ENCODE data around the gene ZRSR2. TPM values are rescaled to one million over a fixed set of nuclear protein-coding genes. Genes with fewer than 3 reads are reported as not detected.
"Not testable (repeated sequence)": the region's sequence is repeated elsewhere in the genome, so short reads cannot be mapped to it uniquely, and the experiment has no call there.

The ZRSR2 gene
- total and polyA plus RNA-seq, 9 donors = 5.5 to 15.3 (median 11.1) TPM

- peaks cover 31% of the 10 kb centered on the region for H3K36me3 ChIP-seq (ENCODE audit: control insufficient read depth, insufficient read depth, low read length)
- no peaks in the 10 kb centered on the region for H3K4me1 ChIP-seq (ENCODE audit: control insufficient read depth, insufficient read depth, low read length)
- peak overlapping the region; percentile 13 for H3K27ac ChIP-seq (ENCODE audit: low read length)
- H3K4me3 ChIP-seq (ENCODE audit: low read length) = no peak overlapping the region
- DNase-seq = peak; percentile 17
- WGBS (ENCODE audit: insufficient coverage) = 59% methylated on average over 9 of the region's 14 CpGs
- H3K27me3 ChIP-seq (ENCODE audit: control insufficient read depth, insufficient read depth, low read length) = no peaks in the 10 kb centered on the region
- H3K9me3 ChIP-seq (replicated peaks; ENCODE audit: control insufficient read depth, low read depth, low read length) = no peaks in the 10 kb centered on the region
Observed at GRCh38 chrX:15820106-15821073, 30.1 kb downstream of the ZRSR2 start.

- Histone ChIP-seq H3K27me3 (ENCODE audit: control insufficient read depth, insufficient read depth, low read length) (no peaks in the 10 kb centered on the region), H3K4me3 (ENCODE audit: low read length) (no peak overlapping the region), H3K36me3 (ENCODE audit: control insufficient read depth, insufficient read depth, low read length) (peaks cover 25% of the 10 kb centered on the region), H3K27ac (ENCODE audit: low read length) (no peak overlapping the region), H3K4me1 (ENCODE audit: control insufficient read depth, insufficient read depth, low read length) (no peaks in the 10 kb centered on the region), H3K9me3 (replicated peaks; ENCODE audit: control insufficient read depth, low read depth, low read length) (no peaks in the 10 kb centered on the region)
- no peak for DNase-seq
- 93% methylated on average over 14 of the region's 23 CpGs for WGBS (ENCODE audit: insufficient coverage)
Observed at GRCh38 chrX:15822922-15823321, 32.6 kb downstream of the ZRSR2 start.

- H3K4me1 ChIP-seq (ENCODE audit: control insufficient read depth, insufficient read depth, low read length) = no peaks in the 10 kb centered on the region
- H3K27me3 ChIP-seq (ENCODE audit: control insufficient read depth, insufficient read depth, low read length) = no peaks in the 10 kb centered on the region
- no peaks in the 10 kb centered on the region for H3K9me3 ChIP-seq (replicated peaks; ENCODE audit: control insufficient read depth, low read depth, low read length)
- no peak overlapping the region for H3K4me3 ChIP-seq (ENCODE audit: low read length)
- peaks cover 16% of the 10 kb centered on the region for H3K36me3 ChIP-seq (ENCODE audit: control insufficient read depth, insufficient read depth, low read length)
- no peak for DNase-seq
- WGBS (ENCODE audit: insufficient coverage) = no CpG with 5 or more reads among the region's 5 CpGs
- H3K27ac ChIP-seq (ENCODE audit: low read length) = no peak overlapping the region
Observed at GRCh38 chrX:15825936-15826335, 35.7 kb downstream of the ZRSR2 start.

DNA sequence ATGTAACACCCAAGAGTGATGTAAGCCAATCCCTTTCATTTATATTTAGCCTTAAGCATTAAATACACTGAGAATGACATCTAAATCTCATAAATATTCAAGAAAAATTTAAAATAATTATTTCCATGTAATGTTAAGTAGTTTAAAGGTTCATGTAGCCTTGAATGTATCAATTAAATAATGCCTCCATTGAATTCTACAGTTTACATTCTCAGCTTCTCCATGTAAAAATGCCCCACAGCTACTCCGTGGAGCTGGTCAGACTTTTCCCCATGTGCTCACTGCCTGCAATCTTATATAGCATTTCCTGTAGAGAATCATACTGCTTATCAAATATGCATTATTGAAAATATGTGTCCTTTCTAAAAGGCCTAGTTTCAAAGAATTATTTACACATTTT is 38.9 kb downstream of the ZRSR2 start:
- no peaks in the 10 kb centered on the region for H3K27me3 ChIP-seq (ENCODE audit: control insufficient read depth, insufficient read depth, low read length)
- no peak overlapping the region for H3K27ac ChIP-seq (ENCODE audit: low read length)
- H3K9me3 ChIP-seq (replicated peaks; ENCODE audit: control insufficient read depth, low read depth, low read length) = no peaks in the 10 kb centered on the region
- no peaks in the 10 kb centered on the region for H3K4me1 ChIP-seq (ENCODE audit: control insufficient read depth, insufficient read depth, low read length)
- no CpG with 5 or more reads among the region's 1 CpG for WGBS (ENCODE audit: insufficient coverage)
- DNase-seq = no peak
- no peak overlapping the region for H3K4me3 ChIP-seq (ENCODE audit: low read length)
- H3K36me3 ChIP-seq (ENCODE audit: control insufficient read depth, insufficient read depth, low read length) = peaks cover 7% of the 10 kb centered on the region

DNA sequence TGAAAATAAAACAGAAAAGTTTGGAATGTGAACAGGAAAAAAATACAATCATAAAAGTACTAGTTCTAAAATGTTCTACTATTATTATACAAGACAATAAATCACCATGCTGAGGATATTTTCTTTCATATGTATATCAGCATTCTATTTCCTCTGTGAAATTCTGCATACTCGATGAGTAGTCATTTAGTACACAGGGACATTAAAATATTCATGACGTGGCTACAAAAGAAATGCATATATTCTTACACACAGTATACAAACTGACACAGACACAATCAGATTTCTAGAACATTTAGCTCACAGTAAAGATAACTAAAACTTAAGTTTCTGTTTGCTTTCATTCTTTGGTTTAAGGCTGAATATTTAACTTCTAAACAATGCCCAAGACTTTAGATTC is 41.1 kb downstream of the ZRSR2 start:
- WGBS (ENCODE audit: insufficient coverage) = no CpG with 5 or more reads among the region's 2 CpGs
- not testable (repeated sequence) for H3K27ac ChIP-seq (ENCODE audit: low read length); H3K36me3 ChIP-seq (ENCODE audit: control insufficient read depth, insufficient read depth, low read length)

DNA sequence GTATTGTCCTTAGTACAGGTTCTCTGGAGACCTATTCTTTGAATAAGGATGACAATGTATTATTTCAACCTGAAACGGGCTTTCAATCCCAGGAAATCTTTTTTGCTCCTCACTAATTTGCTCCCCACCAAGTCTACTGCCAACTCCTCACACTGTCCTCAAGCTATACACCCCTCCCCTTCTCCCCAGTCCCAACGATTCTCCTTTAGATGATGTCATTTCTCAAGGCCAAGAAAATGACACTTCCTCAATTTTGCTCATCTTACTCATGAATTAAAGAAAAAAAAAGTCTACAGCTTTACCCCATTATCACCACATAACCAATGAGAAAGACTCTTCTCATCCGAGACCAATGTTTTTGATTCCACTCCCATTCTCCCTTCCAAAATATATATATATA is 43.8 kb downstream of the ZRSR2 start:
- Histone ChIP-seq H3K36me3 (ENCODE audit: control insufficient read depth, insufficient read depth, low read length) (no peaks in the 10 kb centered on the region), H3K9me3 (replicated peaks; ENCODE audit: control insufficient read depth, low read depth, low read length) (no peaks in the 10 kb centered on the region), H3K27me3 (ENCODE audit: control insufficient read depth, insufficient read depth, low read length) (peaks cover 11% of the 10 kb centered on the region), H3K27ac (ENCODE audit: low read length) (no peak overlapping the region), H3K4me1 (ENCODE audit: control insufficient read depth, insufficient read depth, low read length) (no peaks in the 10 kb centered on the region), H3K4me3 (ENCODE audit: low read length) (no peak overlapping the region)
- WGBS (ENCODE audit: insufficient coverage) = 52% methylated on average over 2 of the region's 3 CpGs
- no peak for DNase-seq

More for the DNA sequence above, 41.1 kb downstream of the ZRSR2 start:
- not testable (repeated sequence) for H3K27me3 ChIP-seq (ENCODE audit: control insufficient read depth, insufficient read depth, low read length); H3K9me3 ChIP-seq (replicated peaks; ENCODE audit: control insufficient read depth, low read depth, low read length); DNase-seq; H3K4me3 ChIP-seq (ENCODE audit: low read length); H3K4me1 ChIP-seq (ENCODE audit: control insufficient read depth, insufficient read depth, low read length)

DNA sequence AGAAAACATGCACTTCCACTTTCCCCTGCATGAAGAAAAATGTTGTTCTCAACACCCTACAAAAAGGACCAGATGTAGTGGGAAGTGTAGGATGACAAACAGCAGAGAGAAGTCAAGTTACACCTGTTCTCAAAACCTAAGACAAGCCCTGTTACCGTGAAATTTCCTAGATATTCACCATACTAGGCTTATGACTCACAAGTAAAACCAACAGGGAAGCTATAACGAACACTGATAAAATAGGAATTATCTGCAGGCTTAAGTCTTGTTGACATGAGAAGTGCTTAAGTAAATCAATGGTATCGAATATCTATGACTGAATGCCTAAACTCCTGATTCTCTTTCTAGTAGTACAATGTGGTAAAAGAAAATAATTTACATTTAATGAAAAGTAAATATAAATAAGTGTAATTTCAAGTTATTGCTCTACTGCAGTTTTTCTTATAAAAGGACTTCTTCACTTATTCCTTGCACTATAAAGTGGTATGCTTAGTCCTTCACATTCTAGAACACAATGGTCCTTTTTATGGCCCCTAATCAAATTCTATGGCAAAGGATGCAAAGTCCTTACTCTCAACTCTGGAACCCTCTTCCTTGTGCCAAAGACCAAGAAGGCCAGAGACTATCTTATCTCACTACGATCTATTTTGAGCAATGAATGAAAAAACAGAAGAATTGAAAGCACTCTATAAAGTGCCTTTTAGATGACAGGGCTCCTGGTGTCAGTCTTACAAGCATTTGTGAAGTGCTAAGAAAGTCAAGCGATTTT is 44.7 kb downstream of the ZRSR2 start:
- no peak overlapping the region for H3K4me3 ChIP-seq (ENCODE audit: low read length)
- no peak overlapping the region for H3K27ac ChIP-seq (ENCODE audit: low read length)
- H3K4me1 ChIP-seq (ENCODE audit: control insufficient read depth, insufficient read depth, low read length) = no peaks in the 10 kb centered on the region
- H3K27me3 ChIP-seq (ENCODE audit: control insufficient read depth, insufficient read depth, low read length) = peaks cover 13% of the 10 kb centered on the region
- no peak for DNase-seq
- no peaks in the 10 kb centered on the region for H3K9me3 ChIP-seq (replicated peaks; ENCODE audit: control insufficient read depth, low read depth, low read length)
- no peaks in the 10 kb centered on the region for H3K36me3 ChIP-seq (ENCODE audit: control insufficient read depth, insufficient read depth, low read length)
- 100% methylated on average over 1 of the region's 5 CpGs for WGBS (ENCODE audit: insufficient coverage)

DNA sequence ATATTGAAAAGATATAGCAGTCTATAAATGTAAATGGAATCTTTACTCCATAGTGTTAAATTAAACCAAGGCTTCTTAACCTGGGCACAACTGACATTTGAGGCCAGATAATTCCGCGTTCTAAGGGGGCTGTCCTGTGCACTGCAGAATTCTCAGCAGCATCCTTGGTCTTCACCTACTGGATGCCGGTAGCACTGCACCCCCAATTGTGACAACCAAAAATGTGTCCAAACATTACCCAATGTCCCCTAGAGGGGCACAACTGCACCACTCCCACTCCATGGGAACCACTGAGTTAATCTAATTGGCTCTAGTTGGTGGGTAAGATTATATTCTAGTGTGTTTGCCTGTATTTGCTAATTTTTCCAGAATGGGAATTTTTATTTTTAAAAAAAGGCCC is 47.7 kb downstream of the ZRSR2 start:
- Histone ChIP-seq H3K4me1 (ENCODE audit: control insufficient read depth, insufficient read depth, low read length) (no peaks in the 10 kb centered on the region), H3K36me3 (ENCODE audit: control insufficient read depth, insufficient read depth, low read length) (no peaks in the 10 kb centered on the region), H3K9me3 (replicated peaks; ENCODE audit: control insufficient read depth, low read depth, low read length) (no peaks in the 10 kb centered on the region), H3K4me3 (ENCODE audit: low read length) (no peak overlapping the region), H3K27ac (ENCODE audit: low read length) (no peak overlapping the region), H3K27me3 (ENCODE audit: control insufficient read depth, insufficient read depth, low read length) (peaks cover 18% of the 10 kb centered on the region)
- 88% methylated on average over 3 of the region's 3 CpGs for WGBS (ENCODE audit: insufficient coverage)
- no peak for DNase-seq

- H3K27ac ChIP-seq (ENCODE audit: low read length) = no peak overlapping the region
- H3K36me3 ChIP-seq (ENCODE audit: control insufficient read depth, insufficient read depth, low read length) = no peaks in the 10 kb centered on the region
- H3K4me1 ChIP-seq (ENCODE audit: control insufficient read depth, insufficient read depth, low read length) = no peaks in the 10 kb centered on the region
- no CpG with 5 or more reads among the region's 2 CpGs for WGBS (ENCODE audit: insufficient coverage)
- H3K9me3 ChIP-seq (replicated peaks; ENCODE audit: control insufficient read depth, low read depth, low read length) = no peaks in the 10 kb centered on the region
- H3K27me3 ChIP-seq (ENCODE audit: control insufficient read depth, insufficient read depth, low read length) = peaks cover 13% of the 10 kb centered on the region
- H3K4me3 ChIP-seq (ENCODE audit: low read length) = no peak overlapping the region
- DNase-seq = no peak
Observed at GRCh38 chrX:15841853-15842516, 51.7 kb downstream of the ZRSR2 start.

DNA sequence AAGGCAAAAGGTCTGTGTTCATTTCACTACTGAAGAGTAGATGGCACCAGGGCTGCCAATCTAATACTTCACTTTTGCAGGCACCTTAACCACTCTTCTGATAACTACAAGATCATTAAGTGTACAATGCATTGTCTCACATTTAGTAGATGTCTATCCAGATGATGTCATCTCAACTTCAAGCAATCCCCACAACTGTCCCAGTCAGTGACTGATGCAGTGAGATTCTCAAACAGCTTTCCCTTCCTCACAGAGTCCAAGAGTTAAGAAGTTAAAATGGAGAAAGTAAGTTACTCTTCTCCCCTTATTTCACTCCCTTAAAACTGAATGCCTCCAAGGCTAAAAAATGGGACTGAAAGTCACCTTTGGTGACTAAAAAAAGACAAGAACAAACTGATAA is 53.7 kb downstream of the ZRSR2 start:
- peaks cover 7% of the 10 kb centered on the region for H3K27me3 ChIP-seq (ENCODE audit: control insufficient read depth, insufficient read depth, low read length)
- no peaks in the 10 kb centered on the region for H3K36me3 ChIP-seq (ENCODE audit: control insufficient read depth, insufficient read depth, low read length)
- H3K4me3 ChIP-seq (ENCODE audit: low read length) = no peak overlapping the region
- H3K4me1 ChIP-seq (ENCODE audit: control insufficient read depth, insufficient read depth, low read length) = no peaks in the 10 kb centered on the region
- DNase-seq = no peak
- no peaks in the 10 kb centered on the region for H3K9me3 ChIP-seq (replicated peaks; ENCODE audit: control insufficient read depth, low read depth, low read length)
- no peak overlapping the region for H3K27ac ChIP-seq (ENCODE audit: low read length)
